RWPE1 (cell line): ENCODE results near the gene PBX4.
"Not testable (repeated sequence)": the region's sequence is repeated elsewhere in the genome, so short reads cannot be mapped to it uniquely, and the experiment has no call there.

Experiments
- CTCF ChIA-PET: fragments of 350-600 bp; sonication (Branson Sonifier 250); formaldehyde crosslinking; extraction: SDS; loops from one replicate; lab custom pipeline; 2021; lab: Yijun Ruan, JAX
- POLR2A ChIA-PET: fragments of 400-600 bp; formaldehyde crosslinking; extraction: SDS; loops from one replicate; lab custom pipeline; 2020; ENCODE audit warnings: antibody characterized with exemption; ENCODE audit not compliant: low non-redundant PET; lab: Yijun Ruan, JAX
- DNase-seq: peaks from one replicate; pipeline ENCODE4 v3.0.0; 2012; ENCODE audit warnings: low spot score
- H3K27ac ChIP-seq: fragments of 450-650 bp; 2 replicates; pipeline ENCODE4 v1.5.1; 2017
- CTCF ChIP-seq: fragments of 450-650 bp; conservative IDR thresholded peaks from 2 replicates; pipeline ENCODE4 v1.5.1; 2017; ENCODE audit warnings: low read depth, mild to moderate bottlenecking

The PBX4 gene

DNA sequence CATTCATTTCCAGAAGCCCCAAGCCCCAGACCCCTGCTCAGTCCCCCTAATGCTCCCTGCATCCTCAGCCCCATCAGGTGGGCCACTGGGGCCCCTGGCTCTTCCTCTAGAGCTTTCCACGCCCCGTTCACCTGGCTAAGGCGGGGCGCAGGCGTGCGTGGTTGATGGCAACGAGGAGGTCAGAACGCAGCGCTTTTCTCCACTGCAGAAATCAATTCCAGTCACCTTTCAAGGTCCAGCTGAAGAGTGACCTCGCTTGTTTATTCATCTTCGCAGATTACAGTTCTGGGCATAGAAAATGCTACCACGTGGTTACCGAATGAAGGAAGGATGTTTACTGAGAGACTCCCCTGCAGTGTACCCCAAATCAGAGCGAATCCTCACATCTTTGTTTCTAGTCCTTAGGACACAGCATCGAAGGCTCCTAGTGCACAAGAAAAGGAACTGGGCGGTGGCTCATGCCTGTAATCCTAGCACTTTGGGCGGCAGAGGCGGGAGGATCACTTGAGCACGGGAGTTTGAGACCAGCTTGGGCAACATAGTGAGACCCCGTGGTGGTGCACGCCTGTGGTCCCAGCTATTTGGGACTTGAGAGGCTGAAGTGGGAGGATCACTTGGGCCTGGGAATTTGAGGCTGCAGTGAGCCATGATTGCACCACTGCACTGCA lies 828 bp upstream of the PBX4 start:
- peak overlapping the region; percentile 53 for H3K27ac ChIP-seq
- CTCF ChIA-PET: interaction anchor here (0.7 to 0.9 kb wide), 2 partner anchors 32 to 66 kb away, joined by 3 read pairs; no protein-coding TSS in a partner anchor
- POLR2A ChIA-PET: interaction anchor here (0.6 kb wide), 1 partner anchor 10 kb away, joined by 6 read pairs; no protein-coding TSS in a partner anchor
- TF ChIP-seq CTCF: no peak
- DNase-seq: no peak

DNA sequence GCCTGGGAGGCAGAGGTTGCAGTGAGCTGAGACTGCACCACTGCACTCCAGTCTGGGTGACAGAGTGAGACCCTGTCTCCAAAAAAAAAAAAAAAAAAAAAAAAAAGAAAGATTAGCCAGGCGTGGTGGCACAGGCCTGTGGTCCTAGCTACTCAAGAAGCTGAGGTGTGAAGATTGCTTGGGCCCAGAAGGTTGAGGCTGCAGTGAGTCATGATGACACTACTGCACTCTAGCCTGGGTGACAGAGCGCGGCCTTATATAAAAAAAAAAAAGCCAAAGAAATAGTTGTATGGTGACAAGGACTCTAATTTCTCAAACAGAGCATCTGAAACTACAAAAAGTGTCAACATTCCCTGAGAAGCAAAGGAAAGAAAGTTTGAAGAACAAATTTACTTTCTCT lies 3.4 kb downstream of the PBX4 start:
- DNase-seq: no peak
- ChIA-PET POLR2A (no interaction called here), CTCF (interaction anchor here (0.6 kb wide), 1 partner anchor 1811 kb away, joined by 3 read pairs; no protein-coding TSS in a partner anchor)
- H3K27ac ChIP-seq: peak overlapping the region; percentile 82; the same call in 1 of the 2 replicates
- TF ChIP-seq CTCF: no peak

- POLR2A ChIA-PET: interaction anchor here (0.6 kb wide), 1 partner anchor 16 kb away, joined by 3 read pairs; no protein-coding TSS in a partner anchor
- peak; percentile 79 for DNase-seq
- TF ChIP-seq CTCF: no peak
- CTCF ChIA-PET: interaction anchor here (0.6 to 2.5 kb wide), 5 partner anchors 11 to 95 kb away, joined by 3 to 5 read pairs (median 4); no protein-coding TSS in a partner anchor
- peak overlapping the region; percentile 82 for H3K27ac ChIP-seq
Observed at GRCh38 chr19:19613506-19613905, 5.0 kb downstream of the PBX4 start.

DNA sequence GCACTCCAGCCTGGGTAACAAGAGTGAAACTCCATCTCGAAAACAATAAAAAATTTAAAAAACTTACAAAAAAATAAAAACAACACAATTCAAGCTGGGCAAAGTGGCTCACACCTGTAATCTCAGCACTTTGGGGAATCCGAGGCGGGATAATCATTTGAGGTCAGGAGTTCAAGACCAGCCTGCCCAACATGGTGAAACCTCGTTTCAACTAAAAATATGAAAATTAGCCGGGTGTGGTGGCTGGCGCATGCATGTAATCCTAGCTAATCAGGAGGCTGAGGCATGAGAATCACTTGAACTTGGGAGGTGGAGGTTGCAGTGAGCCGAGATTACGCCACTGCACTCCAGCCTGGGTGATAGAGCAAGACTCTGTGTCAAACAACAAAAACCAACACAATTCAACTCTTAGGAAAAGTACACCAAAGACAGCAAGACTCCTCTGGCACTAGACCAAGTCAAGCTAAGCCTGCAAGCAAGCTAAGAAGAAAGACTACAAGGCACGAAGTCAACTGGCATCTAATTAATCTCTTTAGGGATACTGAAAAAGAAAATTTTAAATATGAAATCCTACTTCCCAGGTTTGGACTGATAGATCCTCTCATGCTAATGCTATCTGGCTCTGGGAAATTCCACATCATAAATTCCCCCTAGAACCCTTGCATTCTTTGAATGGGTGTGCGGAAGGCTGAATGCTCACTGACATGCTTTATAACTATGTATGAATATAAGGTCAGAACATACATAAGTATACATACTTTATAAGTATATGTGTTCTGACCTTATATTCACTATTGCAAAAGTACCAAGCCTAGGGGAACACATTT lies 7.9 kb downstream of the PBX4 start:
- POLR2A ChIA-PET: interaction anchor here (0.7 kb wide), 1 partner anchor 11 kb away, joined by 3 read pairs; no protein-coding TSS in a partner anchor
- H3K27ac ChIP-seq: no peak overlapping the region
- DNase-seq: no peak
- CTCF ChIA-PET: interaction anchor here (0.7 kb wide), 1 partner anchor 115 kb away, joined by 4 read pairs; no protein-coding TSS in a partner anchor
- no peak for TF ChIP-seq CTCF

DNA sequence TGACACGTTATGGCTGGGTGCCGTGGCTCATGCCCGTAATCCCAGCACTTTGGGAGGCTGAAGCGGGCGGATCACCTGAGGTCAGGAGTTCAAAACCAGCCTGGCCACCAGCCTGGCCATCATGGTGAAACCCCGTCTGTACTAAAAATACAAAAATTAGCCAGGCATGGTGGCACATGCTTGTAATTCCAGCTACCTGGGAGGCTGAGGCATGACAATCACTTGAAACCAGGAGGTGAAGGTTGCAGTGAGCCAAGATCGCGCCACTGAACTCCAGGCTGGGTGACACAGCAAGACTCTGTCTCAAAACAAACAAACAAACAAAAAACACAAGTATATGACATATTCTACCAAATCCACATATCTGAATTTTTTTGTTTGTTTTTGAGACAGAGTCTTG lies 11.8 kb downstream of the PBX4 start:
- POLR2A ChIA-PET, DNase-seq: not testable (repeated sequence)
- CTCF ChIA-PET: interaction anchor here (1.3 kb wide), 1 partner anchor 52 kb away, joined by 3 read pairs; no protein-coding TSS in a partner anchor
- H3K27ac ChIP-seq: peak overlapping the region; percentile 67

DNA sequence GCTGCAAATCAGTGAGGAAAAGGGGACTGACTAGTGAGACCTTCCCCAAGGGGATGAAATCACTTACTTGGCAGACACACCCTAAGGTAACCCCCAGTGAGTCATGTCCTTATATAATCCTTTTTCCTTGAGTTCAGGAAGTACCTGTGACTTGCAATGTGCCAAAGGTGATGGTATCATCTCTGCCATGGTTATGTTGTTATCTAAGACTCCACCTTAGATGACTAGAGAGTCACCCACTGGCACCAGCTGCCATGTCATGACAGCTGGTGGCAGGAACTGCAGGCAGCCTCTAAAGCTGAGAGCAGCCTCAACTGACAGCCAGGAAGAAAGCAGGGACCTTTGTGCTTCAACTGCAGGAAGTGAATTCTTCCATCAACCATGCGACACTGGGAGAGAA lies 12.5 kb downstream of the PBX4 start:
- POLR2A ChIA-PET: no interaction called here

More for the DNA sequence above, 12.5 kb downstream of the PBX4 start:
- peak; percentile 87 for DNase-seq
- TF ChIP-seq CTCF: no peak
- peak overlapping the region; percentile 67 for H3K27ac ChIP-seq
- CTCF ChIA-PET: no interaction called here
